ENCODE measurements around the gene SMC3. TPM values are rescaled to one million over a fixed set of nuclear protein-coding genes. Genes with fewer than 3 reads are reported as not detected.

The SMC3 gene
- total RNA-seq, 1 donor from 2014 or later: 30.2 TPM

GRCh38 chr10:110646417-110647135, 79.1 kb downstream of the SMC3 start:
- no peak for DNase-seq (ENCODE audit: low spot score)

- DNase-seq (ENCODE audit: low spot score): no peak
Measured at GRCh38 chr10:110647136-110647430, 79.6 kb downstream of the SMC3 start.

- no peak for DNase-seq (ENCODE audit: low spot score)
Measured at GRCh38 chr10:110648692-110649346, 81.3 kb downstream of the SMC3 start.

GRCh38 chr10:110649347-110650264, 82.1 kb downstream of the SMC3 start:
- DNase-seq (ENCODE audit: low spot score): no peak

GRCh38 chr10:110650265-110650668, 82.8 kb downstream of the SMC3 start:
- no peak for DNase-seq (ENCODE audit: low spot score)

GRCh38 chr10:110651044-110651958, 83.8 kb downstream of the SMC3 start:
- DNase-seq (ENCODE audit: low spot score): no peak

GRCh38 chr10:110652475-110653118, 85.1 kb downstream of the SMC3 start:
- DNase-seq (ENCODE audit: low spot score): no peak

Other genes with a start within 250 kb of the SMC3 start
- 14.3 TPM for gene DUSP5, start 69.8 kb upstream of the SMC3 start, total RNA-seq
- 0.68 TPM for gene RBM20, start 76.6 kb downstream of the SMC3 start, total RNA-seq

Data from ureter (tissue), 1 donor.